Gastrocnemius medialis (tissue), 4 donors: ENCODE measurements around the gene HOXA3.

Source experiments
- CTCF ChIP-seq, 5 experiments: fragments of 450-650 bp in 3 of 5; fragments of 200-600 bp in 2 of 5; sonication (generic) in 2 of 5; IDR thresholded peaks in 4 of 5; conservative IDR thresholded peaks in 1 of 5; 1 replicate in 4 of 5; 2 replicates in 1 of 5; pipeline ENCODE4 v1.5.1; 2016 to 2019; ENCODE audit warnings: antibody characterized with exemption in 5 of 5, mild to moderate bottlenecking in 3 of 5, moderate library complexity in 3 of 5
- POLR2A ChIP-seq, 2 donors: fragments of 450-650 bp; IDR thresholded peaks; one replicate each; pipeline ENCODE4 v1.6.1; 2017; ENCODE audit warnings: antibody characterized with exemption in 2 of 2, mild to moderate bottlenecking in 2 of 2, moderate library complexity in 2 of 2

DNA sequence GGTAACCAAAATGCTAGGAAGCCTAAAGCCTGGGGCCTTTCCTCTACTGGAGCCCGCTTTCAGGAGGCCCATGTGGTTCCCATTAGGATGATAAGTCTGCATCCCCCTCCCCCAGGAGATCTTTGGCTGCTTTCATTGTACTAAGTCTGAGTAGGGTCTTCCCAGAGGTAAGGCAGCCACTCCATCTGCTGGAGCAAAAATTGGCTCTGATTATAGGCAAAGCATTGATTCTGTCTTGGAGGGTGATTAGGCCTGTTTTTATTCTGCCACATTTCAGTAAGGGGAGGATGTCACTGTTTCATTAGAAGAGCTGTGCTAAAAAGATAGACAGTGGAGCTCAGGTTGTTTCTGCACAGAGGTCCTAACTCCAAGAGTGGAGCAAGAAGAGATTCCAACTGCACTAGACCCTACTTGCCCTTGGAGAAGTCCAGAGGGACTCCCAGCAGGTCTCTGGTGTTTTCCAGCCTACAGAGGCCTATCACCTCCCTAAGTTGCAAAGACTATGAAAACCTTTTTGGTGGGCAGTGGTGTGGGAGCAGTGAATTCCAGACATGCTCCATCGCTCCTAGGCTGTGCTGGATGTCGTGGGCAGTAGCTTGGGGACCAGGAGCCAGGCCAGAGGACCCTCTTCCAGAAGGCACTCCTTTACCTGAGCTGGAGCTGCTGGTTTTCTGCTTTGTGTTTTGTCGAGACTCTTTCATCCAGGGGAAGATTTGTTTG, 42.8 kb downstream of the HOXA3 start:
- TF ChIP-seq CTCF (IDR thresholded peaks at IDR 0.05 in 4 of 5, conservative IDR thresholded peaks at IDR 0.05 in 1 of 5) (no peak), POLR2A (IDR thresholded peaks at IDR 0.05) (no peak)
